DOHH2 (cell line): ENCODE results near the gene COL18A1.

Experiments used
- H3F3A ChIP-seq: fragments of 200-600 bp; sonication (generic), shearing (Covaris generic); 2 replicates; pipeline ENCODE4 v1.6.0; 2016; ENCODE audit warnings: antibody characterized with exemption, mild to moderate bottlenecking; ENCODE audit not compliant: control insufficient read depth, insufficient read depth
- H3K27ac ChIP-seq: fragments of 200-600 bp; sonication (generic); 2 replicates; pipeline ENCODE4 v1.5.1; 2014; ENCODE audit warnings: low read depth, mild to moderate bottlenecking, low read length, moderate library complexity
- H3K27me3 ChIP-seq: fragments of 200-600 bp; sonication (generic); 2 replicates; pipeline ENCODE4 v1.6.1; 2014; ENCODE audit warnings: mild to moderate bottlenecking, low read length, mixed read lengths; ENCODE audit not compliant: control insufficient read depth
- H3K36me3 ChIP-seq: fragments of 200-600 bp; sonication (generic); 2 replicates; pipeline ENCODE4 v1.6.1; 2014; ENCODE audit warnings: mild to moderate bottlenecking, low read length, moderate library complexity, mixed read lengths; ENCODE audit not compliant: control insufficient read depth
- H3K4me1 ChIP-seq: fragments of 200-600 bp; sonication (generic); 2 replicates; pipeline ENCODE4 v1.6.1; 2014; ENCODE audit warnings: mild to moderate bottlenecking, low read length, mixed read lengths; ENCODE audit not compliant: control insufficient read depth
- H3K4me2 ChIP-seq: fragments of 200-600 bp; sonication (generic); 2 replicates; pipeline ENCODE4 v1.6.0; 2014; ENCODE audit warnings: mild to moderate bottlenecking, low read length, moderate library complexity
- H3K4me3 ChIP-seq: fragments of 200-600 bp; sonication (generic); 2 replicates; pipeline ENCODE4 v1.5.1; 2014; ENCODE audit warnings: mild to moderate bottlenecking, low read length, mixed read lengths
- H3K79me2 ChIP-seq: fragments of 200-600 bp; sonication (generic); 2 replicates; pipeline ENCODE4 v1.6.1; 2014; ENCODE audit warnings: mild to moderate bottlenecking, low read length, mixed read lengths; ENCODE audit not compliant: control insufficient read depth
- H3K9me2 ChIP-seq: fragments of 200-600 bp; sonication (generic); replicated peaks from 2 replicates; pipeline ENCODE4 v1.6.1; 2014; ENCODE audit warnings: mild to moderate bottlenecking, low read length, mixed read lengths; ENCODE audit not compliant: control insufficient read depth
- H3K9me3 ChIP-seq: fragments of 200-600 bp; sonication (generic); 2 replicates; pipeline ENCODE4 v1.6.1; 2014; ENCODE audit warnings: antibody characterized with exemption, low read length, mixed read lengths; ENCODE audit not compliant: control insufficient read depth, insufficient read depth
- H4K20me1 ChIP-seq: fragments of 200-600 bp; sonication (generic); 2 replicates; pipeline ENCODE4 v1.6.0; 2014; ENCODE audit warnings: low read depth, mild to moderate bottlenecking, antibody characterized with exemption, low read length, moderate library complexity; ENCODE audit not compliant: control insufficient read depth, insufficient read depth
- CTCF ChIP-seq: fragments of 200-600 bp; sonication (generic); IDR thresholded peaks from one replicate; pipeline ENCODE4 v1.5.1; 2014; ENCODE audit warnings: antibody characterized with exemption, mild to moderate bottlenecking, low read depth, low read length; ENCODE audit not compliant: poor library complexity, severe bottlenecking
- EZH2phosphoT487 ChIP-seq: fragments of 200-600 bp; sonication (generic); IDR thresholded peaks from 2 replicates; pipeline ENCODE4 v1.6.1; 2017; ENCODE audit warnings: borderline replicate concordance, mild to moderate bottlenecking, antibody characterized with exemption, low read length, moderate library complexity, mixed read lengths

The COL18A1 gene

GRCh38 chr21:45393021-45393420 lies 11.9 kb upstream of the COL18A1 start:
- H3K27me3 ChIP-seq = no peaks in the 10 kb centered on the region
- no peak for TF ChIP-seq CTCF
- no peak overlapping the region for H3K4me2 ChIP-seq
- no peaks in the 10 kb centered on the region for H3K36me3 ChIP-seq
- no peaks in the 10 kb centered on the region for H3K4me1 ChIP-seq
- H3K4me3 ChIP-seq = no peak overlapping the region
- H3K9me3 ChIP-seq = no peaks in the 10 kb centered on the region
- no peaks in the 10 kb centered on the region for H3K79me2 ChIP-seq
- no peaks in the 10 kb centered on the region for H4K20me1 ChIP-seq
- H3K9me2 ChIP-seq = no peaks in the 10 kb centered on the region
- no peaks in the 10 kb centered on the region for H3F3A ChIP-seq
- H3K27ac ChIP-seq = no peak overlapping the region

- H3K27me3 ChIP-seq = no peaks in the 10 kb centered on the region
- no peaks in the 10 kb centered on the region for H3K9me2 ChIP-seq
- no peak overlapping the region for H3K27ac ChIP-seq
- H4K20me1 ChIP-seq = no peaks in the 10 kb centered on the region
- H3K36me3 ChIP-seq = no peaks in the 10 kb centered on the region
- H3K4me1 ChIP-seq = no peaks in the 10 kb centered on the region
- H3F3A ChIP-seq = no peaks in the 10 kb centered on the region
- no peak overlapping the region for H3K4me3 ChIP-seq
- TF ChIP-seq EZH2phosphoT487 = no peak
- no peak for TF ChIP-seq CTCF
- H3K9me3 ChIP-seq = no peaks in the 10 kb centered on the region
- H3K79me2 ChIP-seq = no peaks in the 10 kb centered on the region
- H3K4me2 ChIP-seq = no peak overlapping the region
Observed at GRCh38 chr21:45393833-45394638, 10.9 kb upstream of the COL18A1 start.

- Histone ChIP-seq H4K20me1 (no peaks in the 10 kb centered on the region), H3K9me3 (no peaks in the 10 kb centered on the region), H3K27ac (no peak overlapping the region), H3K4me1 (no peaks in the 10 kb centered on the region), H3K4me3 (no peak overlapping the region), H3K27me3 (no peaks in the 10 kb centered on the region), H3F3A (no peaks in the 10 kb centered on the region), H3K79me2 (no peaks in the 10 kb centered on the region), H3K36me3 (no peaks in the 10 kb centered on the region), H3K9me2 (no peaks in the 10 kb centered on the region), H3K4me2 (no peak overlapping the region)
- no peak for TF ChIP-seq CTCF
- TF ChIP-seq EZH2phosphoT487 = no peak
Observed at GRCh38 chr21:45396620-45396995, 8.4 kb upstream of the COL18A1 start.
